HG02798 (cell line): ENCODE data around the gene RAD52.
"Not testable (repeated sequence)": the region's sequence is repeated elsewhere in the genome, so short reads cannot be mapped to it uniquely, and the experiment has no call there.

Experiments used
- ATAC-seq: cut with Tn5 transposase; IDR thresholded peaks from one replicate; pipeline ENCODE4 v1.9.1; 2021; ENCODE audit warnings: mild to moderate bottlenecking; ENCODE audit not compliant: unreplicated experiment, poor library complexity

Gene RAD52

DNA sequence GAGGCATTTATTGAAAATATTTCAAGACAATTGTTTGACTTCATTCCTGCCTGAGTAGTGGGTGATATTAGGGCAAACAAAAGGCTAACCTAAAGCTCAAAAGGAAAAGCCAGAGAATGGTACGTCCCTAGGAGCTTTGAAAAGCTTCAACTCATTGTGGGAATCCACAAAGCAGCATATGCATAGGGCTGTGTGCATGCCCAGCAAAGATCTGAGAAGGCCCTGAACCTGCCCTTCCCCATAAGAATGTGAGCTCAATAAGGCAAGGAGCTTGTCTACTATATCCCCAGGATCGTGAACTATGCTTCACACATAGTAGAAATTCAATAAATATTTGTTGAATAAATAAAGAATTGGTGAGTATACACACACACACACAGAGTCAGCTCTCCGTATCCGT lies 19.1 kb upstream of the RAD52 start:
- no peak for ATAC-seq

- ATAC-seq: no peak
Measured at GRCh38 chr12:967641-968040, 18.1 kb upstream of the RAD52 start.

GRCh38 chr12:966724-967123 lies 17.2 kb upstream of the RAD52 start:
- ATAC-seq: no peak

GRCh38 chr12:958588-959123 lies 9.2 kb upstream of the RAD52 start:
- peak; percentile 45 for ATAC-seq

DNA sequence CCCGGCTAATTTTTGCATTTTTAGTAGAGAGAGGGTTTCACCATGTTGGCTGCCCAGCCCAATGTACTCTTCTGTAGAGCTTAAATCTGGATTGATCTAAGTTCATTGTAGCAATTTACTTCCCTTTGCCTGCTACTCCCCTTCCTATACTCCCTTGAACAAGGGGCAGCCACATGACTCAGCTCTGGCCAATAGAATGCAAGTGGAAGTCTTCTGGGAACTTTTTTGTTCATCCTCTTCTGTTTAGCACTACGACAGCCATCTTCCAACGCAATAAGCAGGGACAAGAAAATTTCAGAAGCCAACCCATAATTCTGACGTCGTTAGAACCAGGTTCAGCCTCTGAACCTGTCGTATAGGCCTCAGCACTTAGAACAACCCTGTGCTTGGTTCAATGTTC lies 6.4 kb upstream of the RAD52 start:
- no peak for ATAC-seq

DNA sequence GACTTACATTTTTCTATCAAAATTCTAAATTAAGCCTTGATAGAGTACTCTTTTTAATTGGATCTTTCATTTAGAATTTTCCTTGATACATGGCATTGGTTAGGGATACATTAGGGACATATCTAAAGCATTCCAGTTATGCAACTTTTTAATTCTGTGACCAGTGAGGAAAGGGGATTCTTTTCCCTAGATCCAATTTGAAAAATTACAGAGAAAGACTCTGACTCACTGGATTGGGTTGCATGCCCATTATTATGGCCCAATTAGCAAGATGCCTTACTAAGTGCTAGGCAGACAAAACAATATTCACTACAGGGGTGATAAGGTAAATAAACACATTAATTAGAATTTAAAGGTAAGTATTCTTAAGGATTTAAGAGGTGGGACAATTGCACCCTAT lies 5.2 kb upstream of the RAD52 start:
- ATAC-seq: no peak

DNA sequence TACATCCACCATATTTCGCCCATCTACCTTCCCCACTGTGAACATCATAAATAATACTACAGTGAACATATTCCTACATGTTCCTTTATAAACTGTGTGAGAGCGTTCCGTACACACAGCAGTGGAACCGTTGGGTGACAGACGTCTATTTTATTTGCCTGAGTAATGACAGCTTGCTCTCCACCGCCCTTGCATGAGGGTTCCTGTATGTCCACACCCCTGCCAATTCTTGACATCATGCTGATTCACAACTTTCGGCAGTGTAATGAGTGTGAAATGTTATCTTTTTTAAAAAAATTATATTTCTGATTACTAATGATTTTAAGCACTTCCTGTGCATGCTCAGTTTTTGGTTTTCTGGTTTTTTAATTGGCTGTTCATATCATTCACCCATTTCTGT lies 4.3 kb upstream of the RAD52 start:
- ATAC-seq: no peak

- ATAC-seq: no peak
Measured at GRCh38 chr12:951176-951575, 1.7 kb upstream of the RAD52 start.

DNA sequence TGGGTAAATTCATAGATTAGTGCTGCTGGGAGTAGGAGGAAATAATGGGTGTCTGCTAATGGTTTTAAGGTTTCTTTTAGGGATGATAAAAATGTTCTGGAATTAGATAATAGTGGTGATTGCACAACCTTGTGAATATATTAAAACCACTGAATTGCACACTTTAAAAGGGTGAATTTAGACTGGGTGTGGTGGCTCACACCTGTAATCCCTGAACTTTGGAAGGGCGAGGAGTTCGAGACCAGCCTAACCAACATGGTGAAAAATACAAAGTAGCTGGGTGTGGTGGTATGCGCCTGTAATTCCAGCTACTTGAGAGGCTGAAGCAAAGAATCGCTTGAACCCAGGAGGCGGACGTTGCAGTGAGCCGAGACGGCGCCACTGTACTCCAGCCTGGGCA lies 1.3 kb downstream of the RAD52 start:
- no peak for ATAC-seq

GRCh38 chr12:946631-947030 lies 2.9 kb downstream of the RAD52 start:
- no peak for ATAC-seq

- ATAC-seq: no peak
Measured at GRCh38 chr12:946212-946611, 3.3 kb downstream of the RAD52 start.

DNA sequence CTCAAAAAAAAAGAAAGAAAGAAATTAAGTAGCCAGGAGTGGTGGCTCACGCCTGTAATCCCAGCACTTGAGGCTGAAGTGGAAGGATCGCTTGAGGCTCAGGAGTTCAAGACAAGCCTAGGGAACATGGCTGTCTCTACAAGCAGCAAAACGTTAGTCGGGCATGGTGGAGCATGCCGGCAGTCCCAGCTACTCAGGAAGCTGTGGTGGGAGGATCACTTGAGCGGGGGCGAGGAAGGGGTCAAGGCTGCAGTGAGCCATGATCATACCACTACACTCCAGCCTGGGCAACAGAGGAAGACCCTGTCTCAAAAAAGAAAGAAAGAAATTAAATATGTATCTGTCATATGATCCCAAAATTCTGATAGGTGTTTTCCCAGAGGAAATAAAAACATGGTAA lies 5.3 kb downstream of the RAD52 start:
- ATAC-seq: no peak

DNA sequence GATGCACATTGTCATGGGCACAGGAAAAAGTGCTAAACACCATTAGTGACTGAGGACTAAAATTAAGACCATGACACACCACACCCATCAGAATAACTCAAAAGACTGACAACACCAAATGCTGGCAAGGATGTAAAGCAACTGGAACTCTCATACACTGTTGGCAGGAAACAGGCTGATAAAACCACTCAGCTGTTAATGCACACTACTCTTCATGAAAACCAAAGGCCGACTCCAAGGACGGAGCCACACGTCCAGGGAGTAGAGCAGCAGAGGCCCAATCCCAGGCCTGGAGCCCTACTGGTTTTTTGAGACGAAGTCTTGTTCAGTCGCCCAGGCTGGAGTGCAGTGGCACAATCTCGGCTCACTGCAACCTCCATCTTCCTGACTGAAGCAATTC lies 6.4 kb downstream of the RAD52 start:
- no peak for ATAC-seq

- no peak for ATAC-seq
Measured at GRCh38 chr12:938810-939209, 10.7 kb downstream of the RAD52 start.

DNA sequence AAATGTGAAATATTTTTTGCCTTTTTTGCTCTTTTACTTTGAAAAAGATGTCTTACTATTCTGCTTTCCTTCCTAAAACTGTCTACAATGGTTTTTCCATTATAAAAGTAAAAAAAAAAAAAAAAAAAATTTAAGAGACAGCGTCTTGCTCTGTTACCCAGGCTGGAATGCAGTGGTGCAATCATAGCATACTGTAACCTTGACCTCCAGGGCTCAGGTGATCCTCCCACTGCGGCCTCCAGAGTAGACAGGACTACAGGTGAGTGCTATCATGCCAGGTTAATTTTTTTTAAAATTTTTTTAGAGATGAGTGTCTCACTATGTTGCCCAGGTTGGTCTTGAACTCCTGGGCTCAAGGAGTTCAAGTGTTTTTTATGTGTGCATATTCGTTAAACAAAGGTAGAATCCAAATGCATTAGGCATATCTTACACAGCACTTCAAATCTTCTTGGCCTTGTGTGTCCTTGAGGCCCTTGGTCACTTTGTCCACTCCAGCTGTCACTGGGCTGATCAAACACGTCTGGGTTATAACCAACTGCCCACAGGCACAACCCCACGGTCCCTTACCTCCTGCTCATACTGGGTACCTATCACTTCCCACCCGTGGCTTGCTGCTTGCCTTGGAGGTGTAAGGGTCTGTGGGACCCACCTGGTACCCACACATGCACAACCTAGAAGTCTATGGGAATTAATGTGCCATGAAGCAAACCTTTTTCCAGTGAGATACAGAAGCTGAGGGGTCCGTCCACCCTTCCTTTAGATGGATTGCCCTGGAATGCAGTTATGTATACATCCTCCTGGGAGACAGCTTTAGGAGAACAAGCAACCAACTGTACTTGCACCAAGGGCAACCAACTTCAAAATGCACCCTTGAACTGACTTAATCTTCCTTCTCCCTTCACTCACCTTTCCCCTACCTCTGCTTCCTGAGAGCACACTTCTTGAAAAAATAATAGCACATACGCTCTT lies 12.8 kb downstream of the RAD52 start:
- ATAC-seq: no peak

GRCh38 chr12:935891-936290 lies 13.6 kb downstream of the RAD52 start:
- not testable (repeated sequence) for ATAC-seq

DNA sequence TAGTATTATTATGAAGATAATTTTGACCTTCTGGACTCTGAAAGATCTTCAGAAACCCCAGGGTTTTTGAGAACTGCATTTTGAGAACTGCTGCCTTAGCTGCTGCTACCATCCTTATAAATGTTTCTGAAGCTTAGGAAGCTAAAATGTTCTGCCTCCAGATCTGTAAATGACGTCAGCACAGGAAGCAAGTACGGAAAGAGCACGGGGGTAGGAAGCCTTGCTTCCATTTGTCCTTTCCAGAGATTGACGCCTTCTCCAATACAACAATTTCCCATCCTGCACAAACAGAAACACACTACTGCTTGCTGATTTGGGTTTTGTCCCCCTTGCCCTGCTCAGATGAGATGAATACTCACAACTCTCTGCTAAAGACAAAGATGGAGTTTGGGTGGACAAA lies 17.9 kb downstream of the RAD52 start:
- ATAC-seq: no peak

DNA sequence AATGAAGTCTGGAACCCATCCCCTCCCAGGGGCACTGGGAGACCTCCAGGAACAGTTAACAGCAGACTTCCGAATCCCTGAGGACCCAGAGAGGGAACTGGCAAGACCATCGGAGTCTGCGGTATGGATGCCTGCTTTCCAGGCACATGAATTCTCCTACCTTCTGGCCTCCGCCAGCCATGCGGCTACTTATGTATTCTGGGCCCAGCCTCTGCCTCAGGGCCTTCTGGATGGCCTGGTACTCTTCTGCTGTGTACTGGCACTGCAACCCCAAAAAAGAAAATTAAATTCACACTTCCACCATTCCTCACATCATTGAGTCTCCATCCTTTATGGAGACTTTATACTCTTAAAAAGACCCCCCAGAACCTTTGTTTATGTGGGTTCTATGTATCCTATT lies 18.4 kb downstream of the RAD52 start:
- ATAC-seq: no peak

DNA sequence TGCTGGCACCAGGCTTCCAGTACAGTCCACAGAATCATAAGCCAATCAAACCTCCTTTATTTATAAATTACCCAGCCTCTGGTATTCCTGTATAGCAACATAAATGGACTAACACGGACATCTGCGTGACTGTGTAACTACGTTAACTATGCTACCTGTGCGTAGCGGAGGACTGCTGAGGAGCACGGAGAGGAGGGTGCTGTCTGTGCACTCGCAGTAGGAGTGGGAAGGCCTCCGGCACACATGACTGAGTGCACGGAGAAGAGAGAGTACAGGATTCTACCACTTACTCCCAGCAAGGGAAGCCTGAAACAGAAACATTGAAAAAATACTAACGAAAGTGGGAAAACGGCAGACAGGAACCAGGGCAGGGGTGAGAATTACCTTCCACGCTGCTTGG lies 22.9 kb downstream of the RAD52 start:
- ATAC-seq: no peak

GRCh38 chr12:922285-922684 lies 27.2 kb downstream of the RAD52 start:
- no peak for ATAC-seq

- ATAC-seq: no peak
Measured at GRCh38 chr12:920676-921075, 28.8 kb downstream of the RAD52 start.
